Gastrocnemius medialis (tissue), 4 donors: ENCODE results near the gene ZNF287. TPM values are rescaled to one million over a fixed set of nuclear protein-coding genes. Genes with fewer than 3 reads are reported as not detected.
A peak's percentile ranks its signal among the peaks of the same experiment; 100 is the strongest.
"Not testable (repeated sequence)": the region's sequence is repeated elsewhere in the genome, so short reads cannot be mapped to it uniquely, and the experiment has no call there.

Source experiments
- ATAC-seq, 2 donors: fragments of 150-250 bp; one replicate each; pipeline ENCODE4 v1.9.1; 2016
- DNase-seq, 2 donors: peaks; one replicate each; pipeline ENCODE4 v3.0.0-alpha.2; 2019
- H3K27ac ChIP-seq, 4 donors: fragments of 200-600 bp; sonication (generic); 1 replicate in 1 of 4; 2 replicates in 3 of 4; pipeline ENCODE4 v1.5.1; 2016 to 2018; ENCODE audit warnings: mild to moderate bottlenecking in 2 of 4, moderate library complexity in 1 of 4
- H3K27me3 ChIP-seq, 3 donors: fragments of 200-600 bp; sonication (generic) in 2 of 3; 1 replicate in 1 of 3; 2 replicates in 2 of 3; pipeline versions ENCODE4 v1.5.1 to v1.6.0; 2016 to 2019; ENCODE audit warnings: mild to moderate bottlenecking in 1 of 3, moderate library complexity in 1 of 3
- H3K36me3 ChIP-seq, 2 donors: fragments of 200-600 bp; sonication (generic) in 1 of 2; one replicate each; pipeline ENCODE4 v1.5.1; 2017 to 2018
- H3K4me1 ChIP-seq, 2 donors: fragments of 200-600 bp; sonication (generic) in 1 of 2; one replicate each; pipeline ENCODE4 v1.5.1; 2016 to 2017; ENCODE audit warnings: mild to moderate bottlenecking in 2 of 2
- H3K4me3 ChIP-seq, 4 donors: fragments of 200-600 bp; sonication (generic) in 3 of 4; 1 replicate in 1 of 4; 2 replicates in 3 of 4; pipeline ENCODE4 v1.5.1; 2016 to 2019; ENCODE audit warnings: mild to moderate bottlenecking in 2 of 4
- H3K9me3 ChIP-seq, 3 donors: fragments of 200-600 bp; sonication (generic) in 2 of 3; 1 replicate in 1 of 3; 2 replicates in 2 of 3; pipeline ENCODE4 v1.5.1; 2016 to 2019
- POLR2A ChIP-seq, 2 donors: fragments of 450-650 bp; IDR thresholded peaks; one replicate each; pipeline ENCODE4 v1.6.1; 2017; ENCODE audit warnings: antibody characterized with exemption in 2 of 2, mild to moderate bottlenecking in 2 of 2, moderate library complexity in 2 of 2
- in situ Hi-C, 4 donors: fragments of 200-750 bp; cut with MboI; loops; one replicate each; pipeline versions ENCODE4 v1.15.0 to v1.8.0; 2017; ENCODE audit warnings: low sequenced_read_pairs in 4 of 4
- intact Hi-C: fragments of 100-400 bp; cut with DNase I; formaldehyde crosslinking; loops from one replicate; pipeline ENCODE4 v1.15.1; 2023; ENCODE audit warnings: low total_unique reads
- total RNA-seq, 4 donors: library from RNA; depleted of rRNA; stranded (reverse); fragments of >200 nt; gene quantifications; one replicate each; pipeline versions ENCODE4 v1.1.0 to v1.2.3, GENCODE V29; 2016
- TF ChIP-seq, protein P1 (sequence below), 5 experiments: fragments of 450-650 bp in 3 of 5; fragments of 200-600 bp in 2 of 5; sonication (generic) in 2 of 5; IDR thresholded peaks in 4 of 5; conservative IDR thresholded peaks in 1 of 5; 1 replicate in 4 of 5; 2 replicates in 1 of 5; pipeline ENCODE4 v1.5.1; 2016 to 2019; ENCODE audit warnings: antibody characterized with exemption in 5 of 5, mild to moderate bottlenecking in 3 of 5, moderate library complexity in 3 of 5

ZNF287 gene
- total RNA-seq, 4 donors from 2014 or later, result 1.5 to 7.2 (median 4.9) TPM

DNA sequence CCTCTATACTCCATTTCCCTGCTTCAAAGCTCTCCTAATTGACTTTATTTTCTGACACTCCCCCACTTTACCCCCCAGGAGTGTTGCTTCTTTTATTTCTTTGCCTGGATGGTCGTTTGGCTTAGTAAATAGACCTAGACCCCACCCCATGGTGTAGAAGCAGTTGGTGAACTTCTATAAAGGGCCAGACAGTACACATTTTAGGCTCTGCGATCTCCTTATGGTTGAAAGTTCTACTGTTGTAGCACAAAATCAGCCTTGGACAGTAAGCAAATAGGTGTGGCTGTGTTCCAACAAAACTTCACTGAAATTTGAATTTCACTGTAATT lies 31.9 kb downstream of the ZNF287 start:
- TF ChIP-seq, protein P1, sequence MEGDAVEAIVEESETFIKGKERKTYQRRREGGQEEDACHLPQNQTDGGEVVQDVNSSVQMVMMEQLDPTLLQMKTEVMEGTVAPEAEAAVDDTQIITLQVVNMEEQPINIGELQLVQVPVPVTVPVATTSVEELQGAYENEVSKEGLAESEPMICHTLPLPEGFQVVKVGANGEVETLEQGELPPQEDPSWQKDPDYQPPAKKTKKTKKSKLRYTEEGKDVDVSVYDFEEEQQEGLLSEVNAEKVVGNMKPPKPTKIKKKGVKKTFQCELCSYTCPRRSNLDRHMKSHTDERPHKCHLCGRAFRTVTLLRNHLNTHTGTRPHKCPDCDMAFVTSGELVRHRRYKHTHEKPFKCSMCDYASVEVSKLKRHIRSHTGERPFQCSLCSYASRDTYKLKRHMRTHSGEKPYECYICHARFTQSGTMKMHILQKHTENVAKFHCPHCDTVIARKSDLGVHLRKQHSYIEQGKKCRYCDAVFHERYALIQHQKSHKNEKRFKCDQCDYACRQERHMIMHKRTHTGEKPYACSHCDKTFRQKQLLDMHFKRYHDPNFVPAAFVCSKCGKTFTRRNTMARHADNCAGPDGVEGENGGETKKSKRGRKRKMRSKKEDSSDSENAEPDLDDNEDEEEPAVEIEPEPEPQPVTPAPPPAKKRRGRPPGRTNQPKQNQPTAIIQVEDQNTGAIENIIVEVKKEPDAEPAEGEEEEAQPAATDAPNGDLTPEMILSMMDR (IDR thresholded peaks at IDR 0.05 in 4 of 5, conservative IDR thresholded peaks at IDR 0.05 in 1 of 5), result peak in 1 of 5 experiments; percentile 1
- no peak for TF ChIP-seq POLR2A (IDR thresholded peaks at IDR 0.05)
- H3K27me3 ChIP-seq, result no peaks in the 10 kb centered on the region
- DNase-seq (no peak), ATAC-seq (no peak)
- no peaks in the 10 kb centered on the region for H3K36me3 ChIP-seq
- in situ Hi-C loops (loop anchor here in 1 of 4 donors (10.0 kb wide), 1 partner anchor 48 kb away; no protein-coding TSS in a partner anchor), intact Hi-C loops (loop anchor here (2.0 to 5.0 kb wide), 2 partner anchors 100 to 454 kb away; no protein-coding TSS in a partner anchor)
- peak overlapping the region in 1 of 4 donors; percentile 79 for H3K4me3 ChIP-seq
- no peaks in the 10 kb centered on the region for H3K4me1 ChIP-seq
- H3K9me3 ChIP-seq, result no peaks in the 10 kb centered on the region
- peak overlapping the region in 1 of 4 donors; percentile 91 for H3K27ac ChIP-seq

DNA sequence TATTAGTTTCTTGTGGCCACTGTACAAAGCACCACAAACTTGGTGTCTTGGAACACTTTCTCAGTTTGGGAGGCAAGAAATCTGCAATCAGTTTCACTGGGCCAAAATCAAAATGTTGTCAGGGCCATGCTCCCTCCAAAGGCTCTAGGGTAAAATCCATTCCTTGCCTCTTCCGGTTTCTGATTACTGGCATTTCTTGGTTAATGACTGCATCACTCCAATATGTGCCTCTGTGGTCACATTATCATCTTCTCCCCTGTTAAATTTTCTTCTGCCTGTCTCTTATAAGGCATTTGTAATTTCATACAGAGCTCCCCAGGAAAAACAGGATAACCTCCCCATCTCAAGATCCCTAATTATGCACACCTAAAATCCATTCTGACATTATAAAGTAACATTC lies 34.8 kb downstream of the ZNF287 start:
- TF ChIP-seq, protein P1 (IDR thresholded peaks at IDR 0.05 in 4 of 5, conservative IDR thresholded peaks at IDR 0.05 in 1 of 5), result no peak
- no peak for TF ChIP-seq POLR2A (IDR thresholded peaks at IDR 0.05)
- Histone ChIP-seq H3K9me3 (no peaks in the 10 kb centered on the region), H3K36me3 (no peaks in the 10 kb centered on the region), H3K27me3 (peaks cover 0 to 4% (median 2%) of the 10 kb centered on the region in 3 donors), H3K4me3 (no peak overlapping the region), H3K27ac (no peak overlapping the region), H3K4me1 (no peaks in the 10 kb centered on the region)
- in situ Hi-C loops (loop anchor here in 1 of 4 donors (10.0 kb wide), 1 partner anchor 51 kb away; no protein-coding TSS in a partner anchor), intact Hi-C loops (loop anchor here (2.0 kb wide), 2 partner anchors 41 to 119 kb away; partner anchors contain the start of genes LRRC75A and ZNF624)
- no peak for ATAC-seq
- no peak for DNase-seq

DNA sequence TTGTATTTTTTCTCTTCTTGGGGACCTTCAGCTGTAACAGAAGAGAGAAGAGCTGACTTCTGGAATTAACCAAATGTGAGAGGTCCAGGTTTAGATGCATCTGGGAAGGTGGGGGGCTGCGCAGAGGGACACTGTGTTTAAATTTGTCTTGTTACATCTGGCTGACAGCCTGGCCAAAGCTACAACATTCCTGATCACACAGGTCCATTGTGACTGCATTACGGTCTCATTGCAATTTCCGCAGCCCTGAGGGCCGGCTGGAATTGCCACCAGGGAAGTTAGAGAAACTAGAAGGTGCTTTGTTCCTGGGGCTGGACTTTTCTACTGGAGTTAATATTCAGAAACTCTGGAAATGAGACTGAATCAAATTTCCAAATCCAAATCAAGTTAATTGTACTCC lies 39.1 kb downstream of the ZNF287 start:
- Histone ChIP-seq H3K9me3 (no peaks in the 10 kb centered on the region), H3K36me3 (no peaks in the 10 kb centered on the region), H3K27ac (no peak overlapping the region), H3K4me3 (no peak overlapping the region), H3K27me3 (peaks cover 2 to 9% (median 4%) of the 10 kb centered on the region in 3 donors), H3K4me1 (no peaks in the 10 kb centered on the region)
- in situ Hi-C loops (loop anchor here in 3 of 4 donors (10.0 kb wide), 2 partner anchors 55 to 165 kb away; no protein-coding TSS in a partner anchor), intact Hi-C loops (no loop called here)
- ATAC-seq, result no peak
- TF ChIP-seq POLR2A (IDR thresholded peaks at IDR 0.05), result no peak
- TF ChIP-seq, protein P1 (IDR thresholded peaks at IDR 0.05 in 4 of 5, conservative IDR thresholded peaks at IDR 0.05 in 1 of 5), result no peak
- no peak for DNase-seq

DNA sequence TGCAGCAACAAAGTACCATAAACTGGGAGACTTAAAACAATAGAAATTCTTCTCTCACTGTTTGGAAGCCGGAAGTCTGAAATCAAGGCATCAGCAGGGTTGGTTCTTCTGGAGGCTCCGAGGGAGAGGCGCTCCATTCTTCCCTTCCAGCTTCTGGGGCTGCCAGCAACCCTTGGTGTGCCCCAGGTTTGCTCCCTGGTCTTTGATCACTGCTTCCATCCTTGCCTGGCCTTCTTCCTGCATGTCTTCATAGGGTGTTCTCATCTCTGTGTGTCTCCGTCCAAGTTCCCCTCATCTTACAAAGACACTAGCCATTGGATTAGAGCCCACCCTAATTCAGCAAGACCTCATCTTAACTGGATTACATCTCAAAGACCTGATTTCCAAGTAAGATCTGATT lies 41.7 kb downstream of the ZNF287 start:
- no peak for TF ChIP-seq POLR2A (IDR thresholded peaks at IDR 0.05)
- TF ChIP-seq, protein P1 (IDR thresholded peaks at IDR 0.05 in 4 of 5, conservative IDR thresholded peaks at IDR 0.05 in 1 of 5), result no peak
- intact Hi-C loops, result no loop called here
- H3K4me1 ChIP-seq, result no peaks in the 10 kb centered on the region
- peaks cover 2 to 9% (median 4%) of the 10 kb centered on the region in 3 donors for H3K27me3 ChIP-seq
- ATAC-seq (no peak), DNase-seq (no peak)
- in situ Hi-C loops, result loop anchor here in 2 of 4 donors (10.0 kb wide), 1 partner anchor 162 kb away; no protein-coding TSS in a partner anchor
- H3K27ac ChIP-seq, result no peak overlapping the region
- no peaks in the 10 kb centered on the region for H3K9me3 ChIP-seq
- no peaks in the 10 kb centered on the region for H3K36me3 ChIP-seq
- no peak overlapping the region for H3K4me3 ChIP-seq

DNA sequence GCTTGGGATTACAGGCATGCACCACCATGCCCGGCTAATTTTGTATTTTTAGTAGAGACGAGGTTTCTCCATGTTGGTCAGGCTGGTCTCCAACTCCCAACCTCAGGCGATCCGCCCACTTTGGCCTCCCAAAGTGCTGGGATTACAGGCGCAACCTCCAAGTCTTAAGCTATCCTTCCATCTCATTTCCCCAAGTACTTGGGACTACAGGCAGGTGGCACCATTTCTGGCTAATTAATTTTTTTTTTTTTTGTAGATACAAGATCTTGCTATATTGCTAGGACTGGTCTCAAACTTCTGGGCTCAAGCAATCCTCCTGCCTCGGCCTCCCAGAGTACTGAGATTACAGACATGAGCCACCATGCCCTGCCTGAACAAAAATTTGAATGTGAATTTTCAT lies 43.4 kb downstream of the ZNF287 start:
- intact Hi-C loops, H3K27me3 ChIP-seq, ATAC-seq, DNase-seq, H3K9me3 ChIP-seq, H3K27ac ChIP-seq, H3K4me1 ChIP-seq, H3K36me3 ChIP-seq, H3K4me3 ChIP-seq: not testable (repeated sequence)
- in situ Hi-C loops, result loop anchor here in 2 of 4 donors (10.0 kb wide), 1 partner anchor 161 kb away; no protein-coding TSS in a partner anchor
